COLO668 (cell line): ENCODE results near the gene MSI2.

Source experiments
- DNase-seq: peaks from one replicate; lab custom pipeline; 2025; ENCODE audit not compliant: unreplicated experiment; lab: John Stamatoyannopoulos, UW

The MSI2 gene

DNA sequence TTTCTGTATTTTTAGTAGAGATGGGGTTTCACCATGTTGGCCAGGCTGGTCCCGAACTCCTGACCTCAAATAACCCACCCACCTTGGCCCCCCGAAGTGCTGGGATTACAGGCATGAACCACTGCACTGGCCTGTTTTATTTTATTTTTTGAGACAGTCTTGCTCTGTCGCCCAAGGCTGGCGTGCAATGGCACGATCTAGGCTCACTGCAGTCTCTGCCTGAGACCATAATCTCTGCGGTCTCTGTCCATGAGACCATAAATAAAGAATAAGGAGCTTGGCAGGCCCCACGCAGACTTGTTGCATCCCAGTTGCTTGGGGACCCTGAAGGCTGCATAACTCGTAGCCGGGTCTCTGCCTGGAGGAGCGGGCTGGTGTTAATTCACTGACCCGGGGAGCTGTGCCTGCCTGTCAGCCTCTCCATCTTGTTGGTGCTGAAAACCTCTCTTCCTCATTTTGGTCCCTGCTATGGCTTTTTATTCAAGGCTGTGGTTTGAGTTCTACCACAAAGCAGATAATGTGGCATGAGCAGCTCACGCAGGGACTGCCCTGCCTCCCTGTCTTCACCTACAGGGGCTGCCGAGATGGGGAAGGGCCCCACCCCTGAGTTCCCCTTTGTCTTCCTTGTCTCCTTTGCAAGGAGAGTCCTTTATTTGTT lies 82.1 kb downstream of the MSI2 start:
- no peak for DNase-seq

DNA sequence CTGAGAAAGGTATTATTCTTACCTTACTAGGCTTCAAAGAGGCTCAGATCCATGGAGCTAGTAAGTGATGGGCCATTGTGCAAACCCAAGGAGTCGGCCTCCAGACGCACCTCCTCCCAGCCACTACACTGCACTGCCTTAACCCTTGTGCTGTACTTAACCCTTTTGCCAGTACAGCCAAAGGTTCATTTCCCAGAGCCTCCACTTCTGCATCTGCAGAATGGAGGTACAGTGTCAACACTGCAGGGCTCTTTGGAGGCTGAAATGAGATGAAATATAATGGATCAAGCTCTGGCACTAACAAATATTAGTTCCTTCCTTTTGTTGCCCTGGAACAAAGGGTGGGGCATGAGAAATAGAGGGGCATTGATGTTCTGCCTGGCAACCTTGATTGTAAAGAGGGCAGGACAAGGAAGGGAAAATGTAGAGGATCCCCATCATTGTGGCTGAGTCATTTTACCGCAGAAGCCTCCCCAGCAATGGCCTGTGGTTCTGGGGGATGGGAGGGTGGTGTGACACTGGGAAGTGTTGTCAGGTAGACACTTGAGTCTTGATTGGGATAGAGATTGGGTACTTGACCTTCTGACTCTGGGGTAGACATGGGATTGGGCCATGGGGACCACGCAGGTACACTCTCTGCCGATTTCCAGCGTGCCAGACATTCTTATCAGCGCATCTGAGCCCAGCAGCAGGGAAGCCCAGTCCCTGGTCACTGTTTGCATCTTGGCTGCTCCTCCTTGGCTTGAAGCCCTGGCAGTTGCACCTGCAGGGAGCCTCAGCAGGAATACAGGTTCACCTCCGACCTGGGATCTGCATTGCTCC lies 84.0 kb downstream of the MSI2 start:
- no peak for DNase-seq

- DNase-seq, result no peak
These were observed 85.6 kb downstream of the MSI2 start for GRCh38 chr17:57341611-57342540.

DNA sequence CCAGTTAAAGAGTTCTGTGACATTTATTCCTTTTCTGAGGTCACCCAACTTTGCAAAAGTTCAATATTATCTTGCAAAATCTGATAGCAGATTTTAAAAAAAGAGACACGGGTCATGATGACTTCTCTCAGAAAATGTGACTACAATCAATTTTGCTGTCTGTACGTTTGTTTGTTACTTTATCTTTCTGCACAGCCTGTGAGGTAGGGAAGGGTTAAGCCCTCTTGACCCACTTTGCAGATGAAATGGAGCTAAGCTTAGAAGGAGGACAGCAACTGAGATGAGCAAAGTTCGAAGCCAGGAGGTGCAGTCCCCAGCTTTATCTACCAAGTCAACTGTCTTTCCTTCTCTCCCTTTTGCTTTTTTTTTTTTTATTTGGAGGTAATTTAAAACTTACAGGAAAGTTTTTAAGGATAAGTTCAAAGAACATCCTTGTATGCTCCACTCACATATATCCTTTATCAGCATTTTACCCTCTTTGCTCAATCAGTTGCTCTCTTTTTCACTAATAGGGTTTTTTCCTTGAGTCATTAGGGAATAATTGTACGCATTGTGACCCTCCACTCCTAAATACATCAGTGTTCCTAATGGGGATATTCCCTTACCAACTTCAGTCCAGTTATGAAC lies 86.8 kb downstream of the MSI2 start:
- DNase-seq, result no peak

GRCh38 chr17:57343717-57344116 lies 87.4 kb downstream of the MSI2 start:
- DNase-seq, result no peak

DNA sequence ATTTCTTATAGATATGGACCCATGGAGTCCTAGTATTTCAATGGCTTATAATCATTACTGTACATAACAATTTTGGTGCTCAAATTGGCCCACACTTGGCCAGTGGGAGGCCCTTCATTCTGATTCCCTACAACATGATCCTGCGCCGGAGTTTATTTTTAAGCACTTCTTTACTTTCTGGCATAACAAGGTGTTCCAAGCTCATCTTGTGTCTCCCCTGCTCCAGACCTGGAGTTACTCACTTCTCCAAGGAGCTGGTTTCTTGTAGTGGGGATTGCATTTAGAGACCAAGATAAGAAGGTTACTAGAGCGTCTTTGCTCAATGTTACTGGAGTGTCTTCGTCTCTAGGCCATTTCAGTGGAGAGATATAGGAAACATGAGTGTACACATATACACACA lies 87.9 kb downstream of the MSI2 start:
- no peak for DNase-seq

DNA sequence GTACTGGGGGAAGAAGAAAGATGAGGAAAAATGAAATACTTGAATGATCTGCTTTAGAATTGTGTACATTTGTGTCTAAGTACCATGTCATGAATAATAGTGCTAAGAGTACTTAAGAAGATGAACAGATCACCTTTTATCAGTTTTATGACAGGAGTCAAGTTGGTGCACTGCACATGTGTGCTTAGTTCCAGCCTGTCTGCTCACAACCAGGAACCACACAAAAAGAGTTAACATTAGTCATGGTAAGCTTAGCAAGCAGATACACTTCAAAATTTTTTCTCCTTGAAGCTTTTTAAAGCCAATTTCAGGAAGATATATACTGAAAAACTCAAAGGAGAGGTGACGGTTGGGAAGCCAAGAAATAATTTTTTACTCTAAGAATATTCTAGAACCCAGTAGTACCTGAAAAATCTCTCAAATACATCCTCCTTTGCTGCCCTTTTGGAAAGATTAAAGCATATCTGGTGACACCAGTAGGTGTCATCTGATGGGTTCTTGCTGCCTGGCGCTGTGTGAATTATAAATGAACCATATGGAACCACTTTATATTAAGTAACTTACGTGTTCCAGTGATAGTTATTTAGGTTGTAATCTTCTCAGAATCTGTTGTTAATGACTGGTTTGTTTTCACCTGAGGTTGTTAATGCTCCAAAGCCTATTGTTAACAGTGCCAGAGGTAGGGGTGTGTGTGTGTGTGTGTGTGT lies 93.4 kb downstream of the MSI2 start:
- DNase-seq, result no peak

DNA sequence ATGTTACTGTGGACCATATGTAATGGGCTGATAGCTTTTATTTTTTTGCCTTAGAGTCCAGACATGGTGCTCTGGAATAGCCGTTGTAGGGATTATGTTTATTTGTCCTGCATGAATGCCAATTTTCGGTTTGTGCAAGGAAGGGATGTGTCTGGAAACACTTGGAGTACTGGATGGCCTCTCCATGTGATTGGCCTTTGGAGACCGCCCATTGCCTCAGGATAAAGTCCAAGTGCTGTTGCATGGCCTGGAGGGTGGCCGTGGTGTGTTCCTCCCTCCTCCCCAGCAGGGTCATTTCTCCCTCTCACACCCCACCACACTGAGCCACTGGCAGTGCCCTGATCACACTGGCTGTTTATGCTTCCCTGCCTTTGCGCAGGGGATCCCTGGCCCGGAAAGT lies 93.9 kb downstream of the MSI2 start:
- no peak for DNase-seq

GRCh38 chr17:57352665-57353175 lies 96.4 kb downstream of the MSI2 start:
- DNase-seq, result no peak

GRCh38 chr17:57354673-57355072 lies 98.3 kb downstream of the MSI2 start:
- no peak for DNase-seq

GRCh38 chr17:57355090-57355859 lies 99.0 kb downstream of the MSI2 start:
- no peak for DNase-seq

GRCh38 chr17:57356153-57356718 lies 99.9 kb downstream of the MSI2 start:
- DNase-seq, result no peak

DNA sequence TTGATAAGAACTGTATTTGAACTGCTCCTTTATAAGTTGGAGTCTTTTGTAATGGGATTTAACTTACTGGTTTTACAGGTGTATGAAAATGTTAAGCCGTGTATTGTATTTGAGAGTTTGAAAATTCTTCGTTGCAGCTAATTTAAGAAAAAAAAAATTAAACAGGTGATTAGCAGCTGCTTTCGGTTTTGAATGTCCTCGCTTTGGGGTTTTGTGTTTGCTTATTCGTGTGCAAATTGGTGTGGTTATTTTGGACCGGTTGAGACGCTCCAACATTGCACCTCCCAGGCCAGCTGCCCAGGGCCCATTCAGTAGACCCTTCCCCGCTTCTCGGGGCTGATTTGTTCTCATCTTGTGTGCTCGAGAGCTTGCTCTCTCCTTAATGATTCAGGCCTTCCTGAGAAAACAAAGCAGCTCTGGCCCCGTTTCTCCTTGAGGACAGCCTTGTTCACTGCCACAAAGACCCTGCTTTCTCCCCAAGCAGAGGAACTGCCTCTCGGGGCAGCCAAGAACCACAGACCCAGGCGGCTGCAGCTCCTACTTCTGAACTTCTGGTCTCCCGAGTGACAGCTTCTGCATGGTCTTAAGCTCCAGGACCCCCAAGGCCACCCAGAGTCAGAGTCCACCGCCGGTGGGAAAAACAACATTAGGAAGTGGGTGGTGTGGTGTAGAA lies 100.5 kb downstream of the MSI2 start:
- peak; percentile 19 for DNase-seq

DNA sequence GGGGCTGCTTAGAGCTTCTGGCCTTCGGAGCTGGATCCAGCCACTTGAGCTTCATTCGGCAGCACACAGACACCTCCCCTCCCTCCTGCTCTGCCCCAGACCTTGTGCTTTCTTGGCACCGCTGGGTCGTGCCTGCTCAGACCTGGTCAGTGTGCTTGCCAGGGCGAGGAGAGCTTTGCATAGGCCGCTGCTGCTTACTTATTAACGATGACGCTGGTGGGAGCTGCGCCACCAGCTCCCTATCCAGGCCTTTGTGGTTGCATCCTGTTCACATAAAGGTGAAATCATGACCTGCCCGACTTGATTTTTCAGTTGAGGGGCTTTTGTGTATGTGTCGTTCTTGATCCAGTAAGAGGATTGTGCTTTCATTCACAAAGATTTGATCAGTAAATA lies 101.1 kb downstream of the MSI2 start:
- DNase-seq, result peak; percentile 56

- no peak for DNase-seq
These were observed 101.6 kb downstream of the MSI2 start for GRCh38 chr17:57357830-57358430.

GRCh38 chr17:57360266-57360665 lies 103.9 kb downstream of the MSI2 start:
- no peak for DNase-seq

- no peak for DNase-seq
These were observed 106.7 kb downstream of the MSI2 start for GRCh38 chr17:57362797-57363556.
